Thoracic aorta (tissue), 2 donors: ENCODE measurements around the gene MYCBPAP. TPM values are rescaled to one million over a fixed set of nuclear protein-coding genes. Genes with fewer than 3 reads are reported as not detected.

Experiments used
- ATAC-seq: fragments of 150-250 bp; one replicate; pipeline ENCODE4 v1.8.0; 2017; ENCODE audit warnings: low read depth; ENCODE audit not compliant: insufficient number of reproducible peaks, low FRiP score
- DNase-seq: peaks from one replicate; pipeline ENCODE4 v3.0.0-alpha.2; 2020; ENCODE audit warnings: low spot score
- H3K27ac ChIP-seq, 2 donors: fragments of 200-600 bp; sonication (generic); 1 replicate in 1 of 2; 2 replicates in 1 of 2; pipeline ENCODE4 v1.5.1; 2016; ENCODE audit warnings: mild to moderate bottlenecking in 2 of 2, moderate library complexity in 2 of 2
- H3K27me3 ChIP-seq: fragments of 200-600 bp; sonication (generic); replicated peaks from 2 replicates; pipeline ENCODE4 v1.6.0; 2016; ENCODE audit warnings: mild to moderate bottlenecking; ENCODE audit not compliant: insufficient read depth
- H3K36me3 ChIP-seq: fragments of 200-600 bp; sonication (generic); one replicate; pipeline ENCODE4 v1.5.1; 2016
- H3K4me1 ChIP-seq, 2 donors: fragments of 200-600 bp; sonication (generic); 1 replicate in 1 of 2; 2 replicates in 1 of 2; pipeline versions ENCODE4 v1.5.1 to v1.6.0; 2016; ENCODE audit warnings: low read depth in 2 of 2, mild to moderate bottlenecking in 1 of 2; ENCODE audit not compliant: control insufficient read depth in 1 of 2
- H3K4me3 ChIP-seq: fragments of 200-600 bp; sonication (generic); 2 replicates; pipeline ENCODE4 v1.5.1; 2016; ENCODE audit warnings: mild to moderate bottlenecking
- H3K9me3 ChIP-seq: fragments of 200-600 bp; sonication (generic); 2 replicates; pipeline ENCODE4 v1.5.1; 2016
- total RNA-seq, 2 donors: library from RNA; depleted of rRNA; stranded (reverse); fragments of >200 nt; gene quantifications; one replicate each; pipeline versions ENCODE4 v1.1.0 to v1.2.3, GENCODE V29; 2016
- TF ChIP-seq, protein P1 (sequence below): fragments of 200-600 bp; sonication (generic); IDR thresholded peaks from one replicate; pipeline ENCODE4 v1.5.1; 2019; ENCODE audit warnings: antibody characterized with exemption

The MYCBPAP gene
- total RNA-seq, 2 donors from 2014 or later, result 0.56 to 0.68 TPM

DNA sequence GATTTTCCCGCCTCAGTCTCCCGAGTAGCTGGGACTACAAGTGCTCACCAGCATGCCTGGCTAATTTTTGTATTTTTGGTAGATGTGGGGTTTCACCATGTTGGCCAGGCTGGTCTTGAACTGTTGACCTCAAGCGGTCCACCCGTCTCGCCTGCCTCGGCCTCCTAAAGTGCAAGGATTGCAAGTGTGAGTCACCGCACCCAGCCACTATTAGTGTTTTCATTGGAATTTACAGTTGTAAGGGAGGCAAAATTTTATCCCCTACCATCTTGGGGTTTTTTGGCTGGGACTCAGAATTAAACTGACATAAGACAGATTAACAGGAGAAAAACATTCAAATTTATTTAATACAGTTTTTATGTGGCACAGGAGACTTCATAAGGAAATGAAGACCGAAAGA lies 12.3 kb upstream of the MYCBPAP start:
- DNase-seq (no peak), ATAC-seq (no peak)
- H3K4me1 ChIP-seq, result no peaks in the 10 kb centered on the region
- TF ChIP-seq, protein P1, sequence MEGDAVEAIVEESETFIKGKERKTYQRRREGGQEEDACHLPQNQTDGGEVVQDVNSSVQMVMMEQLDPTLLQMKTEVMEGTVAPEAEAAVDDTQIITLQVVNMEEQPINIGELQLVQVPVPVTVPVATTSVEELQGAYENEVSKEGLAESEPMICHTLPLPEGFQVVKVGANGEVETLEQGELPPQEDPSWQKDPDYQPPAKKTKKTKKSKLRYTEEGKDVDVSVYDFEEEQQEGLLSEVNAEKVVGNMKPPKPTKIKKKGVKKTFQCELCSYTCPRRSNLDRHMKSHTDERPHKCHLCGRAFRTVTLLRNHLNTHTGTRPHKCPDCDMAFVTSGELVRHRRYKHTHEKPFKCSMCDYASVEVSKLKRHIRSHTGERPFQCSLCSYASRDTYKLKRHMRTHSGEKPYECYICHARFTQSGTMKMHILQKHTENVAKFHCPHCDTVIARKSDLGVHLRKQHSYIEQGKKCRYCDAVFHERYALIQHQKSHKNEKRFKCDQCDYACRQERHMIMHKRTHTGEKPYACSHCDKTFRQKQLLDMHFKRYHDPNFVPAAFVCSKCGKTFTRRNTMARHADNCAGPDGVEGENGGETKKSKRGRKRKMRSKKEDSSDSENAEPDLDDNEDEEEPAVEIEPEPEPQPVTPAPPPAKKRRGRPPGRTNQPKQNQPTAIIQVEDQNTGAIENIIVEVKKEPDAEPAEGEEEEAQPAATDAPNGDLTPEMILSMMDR, result no peak
- H3K4me3 ChIP-seq, result no peak overlapping the region
- no peak overlapping the region for H3K27ac ChIP-seq
- H3K36me3 ChIP-seq, result no peaks in the 10 kb centered on the region
- H3K27me3 ChIP-seq, result no peaks in the 10 kb centered on the region
- no peaks in the 10 kb centered on the region for H3K9me3 ChIP-seq

DNA sequence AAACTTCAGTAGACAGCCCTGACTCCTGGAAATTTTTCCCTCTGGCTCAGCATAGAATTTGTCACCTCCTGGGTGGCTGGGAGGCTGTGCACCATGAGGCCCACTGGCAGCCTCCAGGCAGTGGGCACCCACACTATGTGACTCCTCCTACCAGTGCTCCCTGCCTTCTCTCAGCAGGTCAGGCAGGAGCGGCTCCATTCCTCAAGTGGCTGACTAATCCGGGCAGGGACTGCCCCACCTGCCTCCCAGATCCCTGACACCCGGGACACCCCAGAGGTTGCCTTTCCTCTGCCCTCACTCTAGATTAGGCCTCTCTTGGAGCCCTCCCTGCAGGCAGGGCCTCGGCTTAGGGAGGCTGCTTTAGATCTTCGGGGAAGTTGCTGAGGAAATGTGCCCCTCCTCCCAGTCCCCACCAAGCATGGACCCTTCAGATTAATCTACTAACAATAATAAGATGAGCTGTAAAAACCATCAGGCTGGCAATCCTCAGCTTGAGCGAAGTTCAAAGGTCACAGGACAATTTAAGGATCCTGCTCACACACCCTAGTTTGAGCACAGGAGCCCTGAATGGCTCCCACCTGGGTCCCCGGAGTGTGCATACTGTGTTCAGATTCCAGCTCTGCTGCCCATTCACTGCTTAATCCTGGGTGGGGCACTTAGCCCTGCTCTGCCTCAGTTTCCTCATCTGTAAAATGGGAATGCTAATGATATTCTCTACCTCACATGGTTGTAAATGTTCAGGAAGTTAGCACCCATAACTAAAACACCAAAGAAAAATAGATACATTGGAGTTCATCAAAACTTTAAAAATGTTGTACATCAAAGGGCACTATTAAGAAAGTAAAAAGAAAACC lies 10.0 kb upstream of the MYCBPAP start:
- no peak for DNase-seq
- Histone ChIP-seq H3K4me3 (no peak overlapping the region), H3K27me3 (no peaks in the 10 kb centered on the region), H3K4me1 (no peaks in the 10 kb centered on the region), H3K27ac (no peak overlapping the region), H3K9me3 (no peaks in the 10 kb centered on the region), H3K36me3 (no peaks in the 10 kb centered on the region)
- no peak for ATAC-seq
- TF ChIP-seq, protein P1, result no peak

DNA sequence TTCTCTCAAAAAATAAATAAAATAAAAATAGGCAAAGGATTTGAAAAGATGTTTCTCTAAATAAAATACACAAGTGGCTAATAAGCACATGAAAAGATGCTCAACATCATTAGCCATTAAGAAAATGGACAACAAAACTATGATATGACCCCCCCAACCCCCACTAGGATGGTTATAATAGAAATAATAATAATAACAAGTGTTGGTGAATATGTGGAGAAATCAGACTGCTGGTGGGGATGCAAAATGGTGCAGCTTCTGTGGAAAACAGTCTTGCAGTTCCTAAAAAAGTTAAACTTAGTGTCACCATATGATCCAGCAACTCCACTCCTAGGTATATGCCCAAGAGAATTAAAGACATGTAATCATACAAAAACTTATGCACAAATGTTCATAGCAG lies 9.0 kb upstream of the MYCBPAP start:
- Histone ChIP-seq H3K36me3 (no peaks in the 10 kb centered on the region), H3K4me1 (no peaks in the 10 kb centered on the region), H3K9me3 (no peaks in the 10 kb centered on the region), H3K4me3 (no peak overlapping the region), H3K27me3 (no peaks in the 10 kb centered on the region), H3K27ac (no peak overlapping the region)
- ATAC-seq (no peak), DNase-seq (no peak)
- TF ChIP-seq, protein P1, result no peak

DNA sequence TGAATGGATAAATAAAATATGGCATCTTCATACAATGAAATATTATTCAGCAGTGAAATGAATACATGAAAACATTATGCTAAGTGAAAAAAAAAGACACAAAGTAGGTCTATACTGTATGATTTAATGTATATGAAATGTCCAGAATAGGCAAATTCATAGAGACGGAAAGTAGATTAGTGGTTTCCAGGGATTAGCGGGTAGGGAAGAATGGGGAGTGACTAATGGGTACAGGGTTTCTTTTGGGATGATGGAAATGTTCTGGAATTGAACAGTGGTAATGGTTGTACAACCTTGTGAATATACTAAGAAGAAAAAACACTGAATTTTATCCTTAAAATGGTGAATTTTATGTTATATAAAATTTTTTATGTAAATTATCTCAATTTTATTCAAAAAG lies 8.5 kb upstream of the MYCBPAP start:
- H3K27ac ChIP-seq, result no peak overlapping the region
- no peaks in the 10 kb centered on the region for H3K9me3 ChIP-seq
- H3K4me1 ChIP-seq, result no peaks in the 10 kb centered on the region
- DNase-seq (no peak), ATAC-seq (no peak)
- no peak overlapping the region for H3K4me3 ChIP-seq
- TF ChIP-seq, protein P1, result no peak
- H3K36me3 ChIP-seq, result no peaks in the 10 kb centered on the region
- H3K27me3 ChIP-seq, result no peaks in the 10 kb centered on the region

DNA sequence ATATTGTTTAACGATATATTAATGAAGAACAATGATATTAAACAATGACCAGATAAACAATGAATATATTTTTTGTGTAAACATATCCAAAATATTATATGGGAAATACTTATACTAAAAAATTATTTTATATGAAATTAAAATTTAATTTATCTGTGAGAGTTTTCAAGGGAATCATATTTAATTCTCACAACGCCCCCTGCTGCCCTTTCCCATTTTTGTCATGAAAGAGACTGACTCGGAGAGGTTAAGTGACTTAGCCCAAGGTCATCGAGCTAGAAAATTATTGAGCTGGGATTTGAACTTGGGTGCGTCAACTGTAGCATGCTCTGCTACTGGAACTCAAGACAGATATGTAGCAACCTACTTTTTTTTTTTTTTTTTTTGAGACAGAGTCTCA lies 7.2 kb upstream of the MYCBPAP start:
- Histone ChIP-seq H3K9me3 (no peaks in the 10 kb centered on the region), H3K27ac (no peak overlapping the region), H3K36me3 (no peaks in the 10 kb centered on the region), H3K27me3 (no peaks in the 10 kb centered on the region), H3K4me1 (no peaks in the 10 kb centered on the region), H3K4me3 (no peak overlapping the region)
- DNase-seq, result no peak
- TF ChIP-seq, protein P1, result no peak
- no peak for ATAC-seq
